ENCODE measurements around the gene DRC3.

- no peak for TF ChIP-seq CTCF (IDR thresholded peaks at IDR 0.05)
- no peak for TF ChIP-seq EZH2 (IDR thresholded peaks at IDR 0.05; ENCODE audit: borderline replicate concordance, insufficient read depth, low read depth, low read length, poor library complexity, severe bottlenecking)
These were observed 52.7 kb downstream of the DRC3 start for GRCh38 chr17:18025241-18025944.

Data from B cell (primary cell).